Head of caudate nucleus (tissue), 42 donors: ENCODE measurements around the gene DLGAP4.

Experiments used
- DNase-seq, 42 donors: peaks; one replicate each; pipeline versions ENCODE4 v3.0.0 to v3.0.0-alpha.2; 2020 to 2021; ENCODE audit warnings: mixed read lengths in 7 of 42
- intact Hi-C: fragments of 100-400 bp; cut with DNase I; formaldehyde crosslinking; loops from one replicate; pipeline ENCODE4 v1.15.0; 2022

The DLGAP4 gene

GRCh38 chr20:36315545-36316351 lies 9.6 kb downstream of the DLGAP4 start:
- intact Hi-C loops, result no loop called here
- DNase-seq, result peak in 15 of 42 donors; percentile 3 to 39 (median 15)

- intact Hi-C loops, result no loop called here
- DNase-seq, result peak in 2 of 42 donors; percentile 3 to 13
Observed at GRCh38 chr20:36317675-36318074, 11.5 kb downstream of the DLGAP4 start.

- no peak for DNase-seq
- intact Hi-C loops, result no loop called here
Observed at GRCh38 chr20:36318166-36318565, 12.0 kb downstream of the DLGAP4 start.

DNA sequence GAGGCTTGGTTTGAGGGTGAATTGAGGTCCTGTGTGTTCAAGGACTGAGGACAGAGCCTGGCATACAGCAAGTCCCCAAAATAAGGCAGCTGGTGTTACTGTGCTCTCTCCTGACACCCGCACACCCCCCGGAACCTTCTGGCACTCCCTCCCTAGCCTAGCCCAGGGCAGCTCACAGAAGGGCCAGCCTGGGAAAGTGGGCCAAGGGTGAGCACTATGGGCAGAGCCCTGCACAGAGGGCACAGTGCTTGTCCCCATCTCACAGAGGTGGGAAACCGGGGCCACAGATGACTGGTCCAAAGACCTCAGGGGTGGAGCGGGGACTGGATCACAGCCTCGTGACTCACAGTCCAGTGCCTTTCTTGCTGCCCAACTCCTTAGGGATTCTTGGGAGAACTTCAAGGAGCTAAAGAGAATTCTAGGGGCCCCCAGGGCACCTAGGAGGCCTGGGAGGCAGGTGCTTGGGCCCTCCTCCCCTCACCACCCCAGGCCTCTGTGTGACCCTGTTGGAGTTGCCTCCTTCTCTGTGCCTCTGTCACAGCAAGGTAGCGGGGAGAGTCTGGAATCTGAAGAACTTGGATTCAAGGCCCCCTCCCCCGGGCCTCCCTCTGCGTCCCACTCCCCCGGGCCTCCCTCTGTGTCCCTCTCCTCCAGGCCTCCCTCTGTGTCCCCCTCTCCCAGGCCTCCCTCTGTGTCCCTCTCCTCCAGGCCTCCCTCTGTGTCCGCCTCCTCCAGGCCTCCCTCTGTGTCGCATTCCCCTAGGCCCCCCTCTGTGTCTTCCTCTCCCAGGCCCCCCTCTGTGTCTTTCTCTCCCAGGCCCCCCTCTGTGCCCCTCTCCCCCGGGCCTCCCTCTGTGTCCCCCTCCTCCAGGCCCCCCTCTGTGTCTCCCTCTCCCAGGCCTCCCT lies 13.5 kb downstream of the DLGAP4 start:
- DNase-seq, result peak in 1 of 42 donors; percentile 3
- intact Hi-C loops, result no loop called here

DNA sequence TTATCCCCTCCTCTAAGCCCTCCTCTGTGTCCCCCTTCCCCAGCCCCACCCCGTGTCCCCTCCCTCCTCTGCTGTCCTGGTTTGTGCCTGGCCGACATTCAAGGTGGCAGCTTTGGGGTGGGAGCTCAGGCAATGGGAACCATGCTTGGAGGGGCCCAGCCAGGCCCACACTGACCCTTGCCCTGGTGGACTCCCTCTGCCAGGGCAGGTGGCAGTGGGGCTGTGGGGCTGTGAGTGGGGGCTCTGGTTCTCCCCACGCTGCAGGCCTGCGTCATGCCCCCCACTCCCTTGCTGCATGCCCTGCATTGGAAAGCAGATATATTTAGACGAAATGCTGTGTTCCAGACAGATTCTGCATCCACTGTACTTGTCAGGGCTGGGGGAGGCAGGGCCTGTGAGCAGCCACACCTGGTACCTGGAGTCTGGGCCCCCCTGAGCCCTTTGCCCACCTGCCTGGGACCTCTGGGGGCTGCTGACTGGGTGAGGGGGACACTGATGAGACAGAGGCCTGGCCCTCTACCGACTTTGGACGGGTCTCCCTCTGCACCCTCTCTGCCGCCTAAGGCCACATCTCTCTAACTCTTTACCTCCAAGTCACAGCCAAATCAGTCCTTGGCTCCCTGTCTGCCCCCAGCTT lies 14.2 kb downstream of the DLGAP4 start:
- intact Hi-C loops, result no loop called here
- no peak for DNase-seq

- DNase-seq, result no peak
- intact Hi-C loops, result no loop called here
Observed at GRCh38 chr20:36320898-36321695, 15.0 kb downstream of the DLGAP4 start.

DNA sequence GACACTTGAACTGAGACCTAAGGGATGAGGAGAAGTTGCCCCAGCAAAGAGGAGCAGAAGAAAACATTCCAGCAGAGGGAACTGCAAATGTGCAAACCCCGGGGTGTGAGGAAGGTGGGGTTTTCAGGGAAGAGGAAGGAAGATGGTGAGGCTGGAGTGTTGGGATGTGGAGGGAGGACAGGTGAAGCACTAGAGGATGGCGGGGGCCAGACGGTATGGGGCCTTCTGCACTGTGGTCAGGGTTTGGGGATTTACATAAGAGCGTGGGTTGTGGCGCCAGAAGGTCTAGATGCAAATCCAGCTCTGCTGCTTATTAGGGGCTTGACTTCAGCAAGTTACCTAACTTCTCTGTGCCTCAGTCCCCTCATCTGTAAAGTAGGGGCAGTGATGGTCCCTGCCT lies 16.0 kb downstream of the DLGAP4 start:
- intact Hi-C loops, result no loop called here
- DNase-seq, result peak in 1 of 42 donors; percentile 1

DNA sequence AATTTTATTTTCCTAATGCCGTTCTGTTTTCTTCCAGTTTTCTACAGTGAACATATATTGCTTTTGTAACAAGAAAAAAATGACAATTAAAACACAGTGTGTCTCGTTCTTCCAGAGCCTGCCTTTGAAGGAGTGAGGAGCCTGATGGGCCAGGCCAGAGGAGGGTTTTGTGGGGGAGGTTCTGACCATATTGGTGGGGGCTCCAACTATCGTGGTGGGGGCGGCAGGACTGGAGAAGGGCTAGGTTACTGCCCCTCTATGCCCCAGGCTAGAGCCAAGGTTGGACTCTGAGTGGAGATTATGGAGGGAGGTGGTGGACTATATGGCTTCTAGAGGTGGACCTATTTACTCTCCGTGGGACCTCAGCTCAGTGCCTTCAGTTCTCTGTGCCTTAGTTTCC lies 24.0 kb downstream of the DLGAP4 start:
- intact Hi-C loops, result no loop called here
- no peak for DNase-seq

- no peak for DNase-seq
- intact Hi-C loops, result no loop called here
Observed at GRCh38 chr20:36331209-36331608, 25.1 kb downstream of the DLGAP4 start.

- no peak for DNase-seq
- intact Hi-C loops, result no loop called here
Observed at GRCh38 chr20:36333841-36334240, 27.7 kb downstream of the DLGAP4 start.

DNA sequence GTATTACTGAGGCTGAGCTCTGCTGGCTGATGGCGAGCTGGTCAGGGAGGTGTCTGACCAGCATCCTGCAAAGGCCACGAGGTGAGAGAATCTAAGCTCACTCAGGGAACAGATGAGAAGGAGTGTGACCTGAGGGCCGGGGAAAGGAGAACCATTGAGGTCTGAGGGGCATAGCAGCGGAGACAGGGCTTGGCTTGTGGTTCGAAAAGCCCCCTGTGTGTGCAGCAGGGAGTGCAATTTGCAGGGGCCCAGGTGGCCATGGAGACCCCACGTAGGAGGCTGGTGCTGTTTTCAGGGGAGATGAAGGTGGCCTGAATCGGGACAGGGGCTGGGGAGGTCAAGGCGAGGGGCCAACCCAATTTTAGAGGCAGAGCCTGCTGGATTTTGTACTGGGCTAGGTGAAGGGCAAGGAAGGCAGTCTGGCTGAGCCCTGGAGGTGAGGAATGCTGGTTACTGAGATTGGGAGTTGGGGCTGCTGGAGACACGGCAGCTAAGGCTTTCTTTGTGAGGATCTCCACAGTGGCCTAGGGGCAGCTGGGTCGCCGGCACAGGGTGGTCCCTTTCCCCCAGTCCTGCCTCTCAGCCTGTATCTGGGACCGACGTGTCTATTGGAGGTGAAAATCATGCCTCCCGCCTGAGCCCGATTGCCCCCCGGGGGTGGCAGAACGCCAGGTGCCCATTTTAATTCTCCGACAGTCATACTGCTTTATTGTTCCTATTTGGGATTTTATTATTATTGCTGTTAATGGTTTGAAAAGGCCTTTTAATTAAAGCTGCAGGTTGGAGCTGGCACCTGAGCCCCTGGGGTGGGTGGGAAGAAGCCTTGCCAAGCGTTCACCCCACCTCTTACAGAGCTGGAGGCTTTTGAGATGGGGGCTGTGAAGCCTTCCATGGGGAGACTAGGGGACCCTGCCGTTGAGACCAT lies 28.4 kb downstream of the DLGAP4 start:
- intact Hi-C loops, result no loop called here
- DNase-seq, result no peak

DNA sequence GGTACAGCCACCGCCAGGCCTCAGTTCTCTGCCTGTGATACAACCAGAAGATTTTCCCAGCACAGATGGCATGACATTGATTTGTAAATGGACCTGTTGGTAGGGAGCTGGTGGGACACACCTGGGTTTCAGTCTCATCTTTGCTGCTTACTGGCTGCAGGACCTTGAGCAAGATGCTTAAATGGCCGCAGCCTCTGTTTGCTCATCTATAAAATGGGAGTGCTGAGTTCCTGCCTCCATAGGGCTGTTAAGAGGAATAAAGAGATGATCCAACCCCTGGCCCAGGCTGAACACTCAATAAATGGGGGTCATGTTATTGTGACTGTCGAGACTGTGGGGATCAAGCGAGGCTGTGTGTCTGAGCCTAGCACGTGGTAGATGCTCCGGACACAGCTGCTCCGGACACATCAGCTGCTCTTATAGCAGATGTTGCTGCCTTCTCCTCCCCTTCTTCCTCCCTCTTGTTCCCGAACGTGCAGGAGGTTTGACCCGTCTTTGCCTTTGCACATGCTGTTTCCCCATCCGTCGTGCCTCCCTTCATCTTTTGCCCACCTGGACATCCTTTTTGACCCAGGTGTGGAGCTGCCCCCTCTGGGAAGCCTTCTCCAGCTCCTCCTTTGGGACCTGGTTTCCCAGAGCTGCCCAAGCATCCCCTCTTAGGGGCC lies 29.2 kb downstream of the DLGAP4 start:
- intact Hi-C loops, result no loop called here

GRCh38 chr20:36336204-36336603 lies 30.1 kb downstream of the DLGAP4 start:
- DNase-seq, result no peak
- intact Hi-C loops, result no loop called here

More for the DNA sequence above, 29.2 kb downstream of the DLGAP4 start:
- no peak for DNase-seq

DNA sequence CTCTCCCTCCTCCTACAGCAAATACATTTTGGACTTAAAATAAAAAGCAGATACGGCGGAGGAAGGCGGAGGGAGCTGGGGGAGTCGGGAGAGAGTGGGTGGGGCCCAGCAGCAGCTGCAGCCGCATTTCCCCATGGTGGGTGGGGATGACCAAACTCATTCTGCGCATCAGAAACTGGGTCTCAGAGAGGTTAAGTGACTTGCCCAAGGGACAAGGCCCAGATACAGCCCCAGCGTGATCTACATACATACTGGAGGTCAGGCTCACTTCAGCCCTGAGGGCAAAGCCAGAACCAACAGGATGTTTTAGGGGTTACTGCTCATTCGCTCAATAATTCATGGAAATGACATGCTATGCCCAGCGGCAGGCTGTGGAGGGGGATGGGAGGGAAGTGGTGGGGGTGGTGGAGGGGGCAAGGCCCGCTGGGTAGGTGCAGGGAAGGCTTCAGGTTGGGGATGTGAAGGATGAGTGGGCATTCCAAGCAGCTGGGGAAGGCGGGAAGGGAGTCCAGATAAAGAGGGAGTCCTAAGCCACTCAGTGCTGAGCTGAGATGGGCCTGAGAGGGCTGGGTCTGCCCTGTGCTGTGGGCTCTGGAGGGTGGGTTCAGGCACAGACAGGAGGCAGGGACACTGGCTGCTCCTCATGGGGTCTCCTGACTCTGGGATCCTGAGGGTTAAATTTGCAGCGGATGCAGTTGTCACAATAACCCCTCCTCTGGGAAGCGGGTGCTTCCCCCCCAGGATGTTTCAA lies 31.0 kb downstream of the DLGAP4 start:
- DNase-seq, result peak in 6 of 42 donors; percentile 26 to 58 (median 44)
- intact Hi-C loops, result no loop called here

- intact Hi-C loops, result no loop called here
- DNase-seq, result no peak
Observed at GRCh38 chr20:36337886-36338285, 31.7 kb downstream of the DLGAP4 start.
